Mononuclear cell (primary cell): ENCODE measurements around the gene DCDC2C. TPM values are rescaled to one million over a fixed set of nuclear protein-coding genes. Genes with fewer than 3 reads are reported as not detected.

Source experiments
- H3K27me3 ChIP-seq: 2 replicates; pipeline ENCODE4 v1.6.0; 2011; ENCODE audit warnings: low read length, control low read depth; ENCODE audit not compliant: insufficient read depth
- H3K4me1 ChIP-seq: 2 replicates; pipeline ENCODE4 v1.5.1; 2011; ENCODE audit warnings: mild to moderate bottlenecking, low read length, control low read depth; ENCODE audit not compliant: insufficient read depth
- H3K4me3 ChIP-seq: 2 replicates; pipeline ENCODE4 v1.5.1; 2011; ENCODE audit warnings: mild to moderate bottlenecking, low read length, moderate library complexity
- H3K9me3 ChIP-seq: 2 replicates; pipeline ENCODE4 v1.5.1; 2011; ENCODE audit warnings: low read depth, mild to moderate bottlenecking, control low read depth, low read length
- total RNA-seq: library from RNA; depleted of rRNA; stranded (reverse); fragments of >200 nt; gene quantifications from one replicate; pipeline ENCODE4 v1.2.3, GENCODE V29; 2012

Gene DCDC2C
- total RNA-seq, 1 donor, result not detected

DNA sequence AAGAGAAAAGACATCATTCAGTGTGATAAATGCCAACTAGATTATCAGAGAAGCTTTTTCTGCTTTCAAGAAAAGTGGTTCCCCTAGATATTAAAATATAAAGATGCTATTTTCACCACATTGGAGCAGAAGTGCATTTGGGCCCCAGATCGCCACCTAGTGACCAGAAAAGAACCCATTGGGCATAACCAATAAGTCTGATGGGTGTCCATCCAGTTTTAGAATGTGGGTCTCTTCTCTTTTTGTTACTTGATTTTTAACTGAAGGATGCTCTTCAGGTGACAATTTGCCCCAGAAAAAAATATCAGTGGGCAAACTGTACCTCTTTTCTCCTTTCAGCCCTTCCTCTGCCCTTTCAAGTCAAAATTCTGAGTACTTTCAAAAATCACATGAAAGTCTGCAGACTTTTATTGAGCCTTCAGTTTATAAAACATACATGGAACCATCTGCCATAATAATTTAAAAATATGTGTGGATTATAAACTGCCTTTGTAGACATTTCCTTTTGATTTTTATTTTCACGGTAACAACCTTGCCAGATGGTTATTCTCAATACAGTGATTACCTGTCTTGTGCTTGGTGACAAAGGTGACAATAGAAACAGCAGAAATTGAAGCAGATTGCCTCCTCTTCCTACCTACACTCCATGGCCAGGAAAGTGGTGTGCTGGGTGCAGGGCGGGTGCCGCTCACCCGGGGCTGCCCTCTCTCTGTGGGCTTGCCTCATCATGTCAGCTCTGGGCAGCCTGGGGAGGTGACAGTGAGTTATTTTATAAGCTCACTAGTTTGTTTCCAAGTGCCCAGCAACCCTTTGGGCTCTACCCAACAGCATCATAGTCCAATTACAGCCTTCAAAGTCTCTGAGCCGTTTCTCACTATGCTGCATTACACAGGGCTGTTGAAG is 124.5 kb downstream of the DCDC2C start:
- no peak overlapping the region for H3K4me3 ChIP-seq
- no peaks in the 10 kb centered on the region for H3K9me3 ChIP-seq
- H3K27me3 ChIP-seq, result no peaks in the 10 kb centered on the region
- no peaks in the 10 kb centered on the region for H3K4me1 ChIP-seq

DNA sequence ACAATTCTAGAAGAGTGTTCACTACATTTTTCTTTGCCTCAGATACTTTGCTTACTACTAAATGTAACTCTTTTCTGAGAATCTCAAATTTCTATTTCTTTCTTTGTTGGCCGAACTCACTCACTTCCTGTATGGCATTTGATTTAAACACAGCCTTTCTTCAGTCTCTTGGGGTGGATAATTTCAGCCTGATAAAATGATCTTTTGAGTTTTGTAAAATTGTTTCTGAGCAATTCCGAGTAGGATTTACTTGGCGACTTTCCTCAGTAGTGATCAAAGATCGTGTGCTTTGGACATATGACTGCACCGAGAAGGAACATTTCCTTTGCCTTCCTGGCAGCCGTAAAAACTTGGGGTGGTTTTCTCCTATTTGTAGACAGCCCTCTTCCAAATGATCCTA is 127.4 kb downstream of the DCDC2C start:
- Histone ChIP-seq H3K9me3 (no peaks in the 10 kb centered on the region), H3K4me3 (no peak overlapping the region), H3K4me1 (no peaks in the 10 kb centered on the region), H3K27me3 (no peaks in the 10 kb centered on the region)

- H3K4me1 ChIP-seq, result no peaks in the 10 kb centered on the region
- H3K27me3 ChIP-seq, result no peaks in the 10 kb centered on the region
- H3K4me3 ChIP-seq, result no peak overlapping the region
- H3K9me3 ChIP-seq, result no peaks in the 10 kb centered on the region
Observed at GRCh38 chr2:3837086-3837485, 133.7 kb downstream of the DCDC2C start.

- no peaks in the 10 kb centered on the region for H3K27me3 ChIP-seq
Observed at GRCh38 chr2:3838348-3838747, 135.0 kb downstream of the DCDC2C start.

GRCh38 chr2:3839476-3839875 is 136.1 kb downstream of the DCDC2C start:
- Histone ChIP-seq H3K4me3 (no peak overlapping the region), H3K9me3 (no peaks in the 10 kb centered on the region), H3K27me3 (no peaks in the 10 kb centered on the region), H3K4me1 (no peaks in the 10 kb centered on the region)

More at GRCh38 chr2:3838348-3838747, 135.0 kb downstream of the DCDC2C start:
- no peaks in the 10 kb centered on the region for H3K4me1 ChIP-seq
- no peak overlapping the region for H3K4me3 ChIP-seq
- no peaks in the 10 kb centered on the region for H3K9me3 ChIP-seq

- Histone ChIP-seq H3K4me1 (no peaks in the 10 kb centered on the region), H3K9me3 (no peaks in the 10 kb centered on the region), H3K27me3 (no peaks in the 10 kb centered on the region), H3K4me3 (no peak overlapping the region)
Observed at GRCh38 chr2:3840611-3841155, 137.3 kb downstream of the DCDC2C start.

DNA sequence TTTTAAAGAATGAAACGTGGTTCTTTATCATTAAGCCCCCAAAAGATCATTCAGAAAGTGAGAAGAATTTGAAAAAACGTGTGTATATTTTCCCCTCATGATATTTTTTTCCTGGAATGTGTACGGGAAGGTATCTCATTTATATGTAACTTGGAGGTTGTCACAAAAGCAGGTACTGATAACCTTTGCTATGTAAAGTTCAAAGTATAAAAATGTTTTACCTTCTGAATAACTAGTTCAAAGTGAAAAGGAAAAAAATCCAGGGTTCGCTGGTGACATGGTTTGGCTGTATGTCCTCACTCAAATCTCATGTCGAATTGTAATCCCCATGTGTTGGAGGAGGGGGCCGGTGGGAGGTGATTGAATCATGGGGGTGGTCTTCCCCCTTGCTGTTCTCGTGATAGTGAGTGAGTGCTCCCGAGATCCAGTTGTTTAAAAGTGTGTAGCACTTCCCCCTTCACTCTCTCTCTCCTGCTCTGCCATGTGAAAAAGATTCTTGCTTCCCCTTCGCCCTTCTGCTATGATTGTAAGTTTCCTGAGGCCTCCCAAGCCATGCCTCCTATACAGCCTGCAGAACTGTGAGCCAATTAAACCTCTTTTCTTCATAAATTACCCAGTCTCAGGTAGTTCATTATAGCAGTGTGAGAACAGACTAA is 144.2 kb downstream of the DCDC2C start:
- Histone ChIP-seq H3K4me1 (no peaks in the 10 kb centered on the region), H3K4me3 (no peak overlapping the region), H3K9me3 (no peaks in the 10 kb centered on the region), H3K27me3 (peaks cover 2% of the 10 kb centered on the region)

- Histone ChIP-seq H3K4me1 (no peaks in the 10 kb centered on the region), H3K27me3 (peaks cover 2% of the 10 kb centered on the region), H3K4me3 (no peak overlapping the region), H3K9me3 (no peaks in the 10 kb centered on the region)
Observed at GRCh38 chr2:3848776-3849175, 145.4 kb downstream of the DCDC2C start.

DNA sequence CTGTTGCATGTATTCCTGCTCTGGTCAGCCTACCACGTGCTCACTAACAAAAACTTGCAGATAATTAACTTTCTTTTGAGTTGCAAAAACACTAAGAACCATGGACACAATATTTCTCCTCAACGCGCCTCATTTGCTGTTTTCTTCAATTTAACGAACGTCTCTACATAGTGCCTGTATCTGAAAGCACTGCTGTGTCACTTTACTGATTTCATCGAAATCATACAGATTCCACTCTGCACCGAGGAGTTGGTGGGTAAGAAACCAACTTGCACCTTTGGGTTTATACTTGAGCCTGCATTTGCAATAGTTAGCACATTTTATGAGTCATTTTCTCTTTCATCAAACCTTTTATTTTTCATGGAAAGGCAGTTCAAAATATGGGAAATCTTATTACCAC is 145.8 kb downstream of the DCDC2C start:
- Histone ChIP-seq H3K4me3 (no peak overlapping the region), H3K9me3 (no peaks in the 10 kb centered on the region), H3K27me3 (peaks cover 2% of the 10 kb centered on the region), H3K4me1 (no peaks in the 10 kb centered on the region)

GRCh38 chr2:3857576-3857975 is 154.2 kb downstream of the DCDC2C start:
- Histone ChIP-seq H3K4me1 (no peaks in the 10 kb centered on the region), H3K9me3 (no peaks in the 10 kb centered on the region), H3K4me3 (no peak overlapping the region), H3K27me3 (no peaks in the 10 kb centered on the region)

- no peaks in the 10 kb centered on the region for H3K9me3 ChIP-seq
- no peaks in the 10 kb centered on the region for H3K27me3 ChIP-seq
Observed at GRCh38 chr2:3864943-3865865, 161.8 kb downstream of the DCDC2C start.

DNA sequence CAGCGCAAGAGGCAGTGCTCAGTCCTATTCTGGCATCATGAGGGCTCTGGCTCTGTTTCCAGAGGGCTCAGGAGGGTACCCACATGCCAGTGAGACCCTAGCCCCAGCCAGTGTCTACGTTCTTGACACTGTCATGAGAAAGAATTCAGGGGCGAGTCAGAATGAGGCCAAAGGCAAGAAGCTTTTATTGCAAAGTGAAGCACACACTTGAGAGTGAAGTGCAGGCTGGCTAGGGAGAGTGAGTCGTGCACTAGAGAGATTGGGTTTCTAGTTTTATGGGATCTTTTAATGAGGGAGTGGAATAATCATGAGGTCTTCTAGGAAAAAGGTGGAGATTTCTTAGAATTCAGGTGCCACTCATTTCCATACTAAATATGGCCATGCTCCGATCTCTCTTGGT is 164.1 kb downstream of the DCDC2C start:
- no peaks in the 10 kb centered on the region for H3K27me3 ChIP-seq
- H3K4me1 ChIP-seq, result no peaks in the 10 kb centered on the region
- H3K4me3 ChIP-seq, result no peak overlapping the region
- no peaks in the 10 kb centered on the region for H3K9me3 ChIP-seq

More at GRCh38 chr2:3864943-3865865, 161.8 kb downstream of the DCDC2C start:
- Histone ChIP-seq H3K4me3 (no peak overlapping the region), H3K4me1 (no peaks in the 10 kb centered on the region)

GRCh38 chr2:3868012-3868805 is 164.8 kb downstream of the DCDC2C start:
- Histone ChIP-seq H3K4me3 (no peak overlapping the region), H3K9me3 (no peaks in the 10 kb centered on the region), H3K4me1 (no peaks in the 10 kb centered on the region), H3K27me3 (no peaks in the 10 kb centered on the region)

GRCh38 chr2:3870222-3870621 is 166.8 kb downstream of the DCDC2C start:
- H3K27me3 ChIP-seq, result no peaks in the 10 kb centered on the region
- H3K9me3 ChIP-seq, result no peaks in the 10 kb centered on the region
- no peak overlapping the region for H3K4me3 ChIP-seq
- no peaks in the 10 kb centered on the region for H3K4me1 ChIP-seq
